GM21737 (cell line): Measurements from ENCODE around the gene LRP1B.

Source experiments
- ATAC-seq: cut with Tn5 transposase; IDR thresholded peaks from one replicate; pipeline ENCODE4 v1.9.1; 2021; ENCODE audit warnings: mild to moderate bottlenecking, moderate library complexity; ENCODE audit not compliant: unreplicated experiment

The LRP1B gene

GRCh38 chr2:141068053-141068682 is 1062.6 kb downstream of the LRP1B start:
- ATAC-seq: no peak

GRCh38 chr2:141065042-141065441 is 1065.8 kb downstream of the LRP1B start:
- ATAC-seq: no peak

- no peak for ATAC-seq
These were observed 1067.4 kb downstream of the LRP1B start for GRCh38 chr2:141063406-141063805.

- ATAC-seq: no peak
These were observed 1068.4 kb downstream of the LRP1B start for GRCh38 chr2:141062443-141062842.

- no peak for ATAC-seq
These were observed 1068.8 kb downstream of the LRP1B start for GRCh38 chr2:141062031-141062430.

GRCh38 chr2:141058556-141058955 is 1072.3 kb downstream of the LRP1B start:
- no peak for ATAC-seq

- no peak for ATAC-seq
These were observed 1075.3 kb downstream of the LRP1B start for GRCh38 chr2:141055531-141055930.

GRCh38 chr2:141048951-141049350 is 1081.9 kb downstream of the LRP1B start:
- no peak for ATAC-seq

- ATAC-seq: no peak
These were observed 1089.5 kb downstream of the LRP1B start for GRCh38 chr2:141041281-141041680.

- ATAC-seq: no peak
These were observed 1092.5 kb downstream of the LRP1B start for GRCh38 chr2:141038341-141038740.

- ATAC-seq: no peak
These were observed 1093.5 kb downstream of the LRP1B start for GRCh38 chr2:141037361-141037760.

GRCh38 chr2:141035846-141036420 is 1094.9 kb downstream of the LRP1B start:
- ATAC-seq: no peak

- ATAC-seq: no peak
These were observed 1101.3 kb downstream of the LRP1B start for GRCh38 chr2:141029428-141030078.

- no peak for ATAC-seq
These were observed 1103.6 kb downstream of the LRP1B start for GRCh38 chr2:141027221-141027620.

GRCh38 chr2:141021611-141022010 is 1109.2 kb downstream of the LRP1B start:
- ATAC-seq: no peak

- ATAC-seq: no peak
These were observed 1109.7 kb downstream of the LRP1B start for GRCh38 chr2:141021109-141021508.

- ATAC-seq: no peak
These were observed 1110.5 kb downstream of the LRP1B start for GRCh38 chr2:141020346-141020745.

- no peak for ATAC-seq
These were observed 1115.3 kb downstream of the LRP1B start for GRCh38 chr2:141015341-141016047.

GRCh38 chr2:141003967-141004657 is 1126.7 kb downstream of the LRP1B start:
- no peak for ATAC-seq

GRCh38 chr2:141001750-141002149 is 1129.1 kb downstream of the LRP1B start:
- ATAC-seq: no peak

GRCh38 chr2:140998577-140998976 is 1132.2 kb downstream of the LRP1B start:
- no peak for ATAC-seq
